ENCODE measurements around the gene AZI2. TPM values are rescaled to one million over a fixed set of nuclear protein-coding genes. Genes with fewer than 3 reads are reported as not detected.

The AZI2 gene
- total and polyA plus RNA-seq, 9 of the 15 experiments (the other 6 are each of a cell fraction or from before 2014, with no cell fraction given), result 28.5 to 96.3 (median 70.2) TPM

- ChIA-PET CTCF (ENCODE audit: low intra/inter-chr PET ratio) (no interaction called here), POLR2A (interaction anchor here (1.2 to 1.3 kb wide), 2 partner anchors 9 to 22 kb away, joined by 3 read pairs; partner anchors contain the start of genes AZI2 and ZCWPW2)
- no TSS peak for BruUV-seq (replicated peaks)
- H3K4me1 ChIP-seq (replicated peaks in 1 of 2; ENCODE audit: control insufficient read depth in 2 of 2, insufficient read depth in 2 of 2, low read length in 2 of 2), result no peaks in the 10 kb centered on the region
- peaks cover 60% of the 10 kb centered on the region for H3K36me3 ChIP-seq (ENCODE audit: control insufficient read depth, insufficient read depth, low read length)
- H2AFZ ChIP-seq (ENCODE audit: low read depth, low read length), result no peak overlapping the region
- no peaks in the 10 kb centered on the region for H3K9me1 ChIP-seq (ENCODE audit: control insufficient read depth, insufficient read depth, low read length)
- no peaks in the 10 kb centered on the region for H3K79me2 ChIP-seq (ENCODE audit: control insufficient read depth, insufficient read depth, low read length)
- no peaks in the 10 kb centered on the region for H4K20me1 ChIP-seq (replicated peaks; ENCODE audit: control insufficient read depth, insufficient read depth, low read length)
- 68% methylated on average over 2 of the region's 2 CpGs for WGBS (ENCODE audit: insufficient coverage, low coverage, missing lambda C conversion rate)
- DNase-seq (ENCODE audit: extremely low read depth in 1 of 4, low spot score in 3 of 4), result no peak
- H3K9me3 ChIP-seq (replicated peaks; ENCODE audit: control insufficient read depth, insufficient read depth, low read depth, low read length), result no peaks in the 10 kb centered on the region
- H3K27me3 ChIP-seq (ENCODE audit: control insufficient read depth in 2 of 2, insufficient read depth in 2 of 2, low read length in 2 of 2), result no peaks in the 10 kb centered on the region
- TF ChIP-seq GATA2 (CRISPR knock-in tag; IDR thresholded peaks at IDR 0.05), result peak; percentile 23; the same call in 1 of the 2 replicates
- no peak for TF ChIP-seq CEBPB (tag; IDR thresholded peaks at IDR 0.05)
- H3K4me2 ChIP-seq (ENCODE audit: insufficient read depth, low read length), result no peak overlapping the region
- ATAC-seq, result no peak
- intact Hi-C loops (cut with micrococcal nuclease) (loop anchor here (10.0 kb wide), 1 partner anchor 1012 kb away; no protein-coding TSS in a partner anchor), in situ Hi-C loops (cut with MboI) (no loop called here)
- H3K27ac ChIP-seq (ENCODE audit: extremely low read depth, low read depth, low read length), result no peak overlapping the region
- H3K9ac ChIP-seq (ENCODE audit: insufficient read depth in 1 of 2, low read depth in 2 of 2, low read length in 2 of 2), result no peak overlapping the region
- no peak overlapping the region for H3K4me3 ChIP-seq
- no peak for FAIRE-seq
These were observed 22.1 kb downstream of the AZI2 start for GRCh38 chr3:28326458-28326926.

GRCh38 chr3:28322464-28322863 lies 26.2 kb downstream of the AZI2 start:
- no peak overlapping the region for H3K4me2 ChIP-seq (ENCODE audit: insufficient read depth, low read length)
- WGBS (ENCODE audit: insufficient coverage, low coverage, missing lambda C conversion rate), result 89% methylated on average over 1 of the region's 1 CpG
- no peaks in the 10 kb centered on the region for H3K4me1 ChIP-seq (replicated peaks in 1 of 2; ENCODE audit: control insufficient read depth in 2 of 2, insufficient read depth in 2 of 2, low read length in 2 of 2)
- FAIRE-seq (no peak), DNase-seq (ENCODE audit: extremely low read depth in 1 of 4, low spot score in 3 of 4) (no peak), ATAC-seq (no peak)
- POLR2A ChIA-PET, result interaction anchor here (1.1 to 2.2 kb wide), 3 partner anchors 12 to 26 kb away, joined by 3 to 7 read pairs (median 3); partner anchors contain the start of genes AZI2 and ZCWPW2
- H3K79me2 ChIP-seq (ENCODE audit: control insufficient read depth, insufficient read depth, low read length), result no peaks in the 10 kb centered on the region
- H3K9me1 ChIP-seq (ENCODE audit: control insufficient read depth, insufficient read depth, low read length), result no peaks in the 10 kb centered on the region
- no peaks in the 10 kb centered on the region for H3K9me3 ChIP-seq (replicated peaks; ENCODE audit: control insufficient read depth, insufficient read depth, low read depth, low read length)
- H4K20me1 ChIP-seq (replicated peaks; ENCODE audit: control insufficient read depth, insufficient read depth, low read length), result no peaks in the 10 kb centered on the region
- H3K9ac ChIP-seq (ENCODE audit: insufficient read depth in 1 of 2, low read depth in 2 of 2, low read length in 2 of 2), result no peak overlapping the region
- no peak overlapping the region for H3K4me3 ChIP-seq
- peaks cover 74% of the 10 kb centered on the region for H3K36me3 ChIP-seq (ENCODE audit: control insufficient read depth, insufficient read depth, low read length)
- CTCF ChIA-PET (ENCODE audit: low intra/inter-chr PET ratio), result no interaction called here
- in situ Hi-C loops (cut with MboI), result no loop called here
- H2AFZ ChIP-seq (ENCODE audit: low read depth, low read length), result no peak overlapping the region
- intact Hi-C loops (cut with micrococcal nuclease), result loop anchor here (10.0 kb wide), 1 partner anchor 1008 kb away; no protein-coding TSS in a partner anchor
- BruUV-seq (replicated peaks), result no TSS peak
- no peak overlapping the region for H3K27ac ChIP-seq (ENCODE audit: extremely low read depth, low read depth, low read length)
- H3K27me3 ChIP-seq (ENCODE audit: control insufficient read depth in 2 of 2, insufficient read depth in 2 of 2, low read length in 2 of 2), result no peaks in the 10 kb centered on the region
- no peak for TF ChIP-seq BRD4 (IDR thresholded peaks at IDR 0.05)
- TF ChIP-seq ZNF717 (CRISPR knock-in tag; IDR thresholded peaks at IDR 0.05), result no peak
- no peak for TF ChIP-seq RNF2 (IDR thresholded peaks at IDR 0.05)
- TF ChIP-seq ZNF282 (CRISPR knock-in tag; IDR thresholded peaks at IDR 0.05), result no peak
- TF ChIP-seq BCL6 (CRISPR knock-in tag; IDR thresholded peaks at IDR 0.05), result no peak
- TF ChIP-seq LEF1 (IDR thresholded peaks at IDR 0.05), result no peak
- no peak for TF ChIP-seq TCF15 (CRISPR knock-in tag; IDR thresholded peaks at IDR 0.05)
- TF ChIP-seq KDM4B (IDR thresholded peaks at IDR 0.05; ENCODE audit: borderline replicate concordance in 2 of 2, low read depth in 1 of 2), result no peak
- no peak for TF ChIP-seq POLR3A (IDR thresholded peaks at IDR 0.05; ENCODE audit: borderline replicate concordance, extremely low read depth, insufficient read depth, insufficient read length)
- no peak for TF ChIP-seq POLR2B (IDR thresholded peaks at IDR 0.05; ENCODE audit: low read depth, partially characterized antibody)
- TF ChIP-seq MCM2 (IDR thresholded peaks at IDR 0.05; ENCODE audit: low read depth), result no peak

Data from K562 (cell line).